K562 treated with DMSO at 1 percent for 24 hours (cell line): ENCODE data around the gene FKBP1A. TPM values are rescaled to one million over a fixed set of nuclear protein-coding genes. Genes with fewer than 3 reads are reported as not detected.

Experiments used
- total RNA-seq: library from RNA; unstranded; fragments of 300-600 nt; gene quantifications from 2 replicates; pipeline ENCODE4 v1.2.3, GENCODE V29; 2022; ENCODE audit warnings: low read depth; ENCODE audit not compliant: insufficient read depth

Gene FKBP1A
- 190 and 198 TPM in 2 replicates for total RNA-seq

DNA sequence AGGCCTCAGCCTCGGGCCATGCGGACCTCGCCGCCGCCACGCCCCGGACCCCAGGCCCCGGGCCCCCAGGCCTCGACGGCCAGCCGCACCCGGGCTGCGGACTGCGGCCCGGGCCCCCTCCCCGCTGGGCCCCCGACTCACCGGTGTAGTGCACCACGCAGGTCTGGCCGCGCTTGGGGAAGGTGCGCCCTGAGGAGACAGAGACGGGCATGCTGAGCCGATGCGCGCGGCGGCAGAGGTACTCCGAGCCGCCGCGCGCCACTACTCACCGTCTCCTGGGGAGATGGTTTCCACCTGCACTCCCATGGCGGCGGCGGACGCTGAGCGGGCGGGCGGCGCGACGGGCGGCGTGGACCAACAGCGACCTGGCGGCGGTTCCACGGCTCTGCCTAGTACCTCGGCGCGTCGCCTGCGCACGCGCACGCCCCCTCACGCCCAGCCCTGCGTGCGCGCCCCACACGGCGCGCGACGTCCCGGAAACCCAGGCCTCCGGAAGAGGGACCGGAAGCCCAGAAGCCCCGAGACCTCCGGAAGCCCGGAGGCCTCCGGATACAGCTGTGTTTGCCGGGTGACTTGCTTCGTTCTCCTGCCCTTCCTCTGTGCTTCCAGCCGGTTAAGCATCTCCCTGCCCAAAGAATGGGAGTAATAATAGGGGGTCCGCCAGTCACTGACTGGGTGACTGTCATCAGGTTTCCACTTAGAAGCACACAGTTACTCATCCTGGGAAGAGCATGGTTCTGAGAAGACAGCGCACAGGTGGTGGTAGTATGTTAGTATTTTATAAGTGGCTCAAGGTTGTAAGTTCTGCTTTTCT, at the start of gene FKBP1A:
Gene FKBP1A, minus strand, starts transcription at position 362 of the 814 bp plus-strand sequence. Its CDS starts 56 bp downstream, at position 306.

DNA sequence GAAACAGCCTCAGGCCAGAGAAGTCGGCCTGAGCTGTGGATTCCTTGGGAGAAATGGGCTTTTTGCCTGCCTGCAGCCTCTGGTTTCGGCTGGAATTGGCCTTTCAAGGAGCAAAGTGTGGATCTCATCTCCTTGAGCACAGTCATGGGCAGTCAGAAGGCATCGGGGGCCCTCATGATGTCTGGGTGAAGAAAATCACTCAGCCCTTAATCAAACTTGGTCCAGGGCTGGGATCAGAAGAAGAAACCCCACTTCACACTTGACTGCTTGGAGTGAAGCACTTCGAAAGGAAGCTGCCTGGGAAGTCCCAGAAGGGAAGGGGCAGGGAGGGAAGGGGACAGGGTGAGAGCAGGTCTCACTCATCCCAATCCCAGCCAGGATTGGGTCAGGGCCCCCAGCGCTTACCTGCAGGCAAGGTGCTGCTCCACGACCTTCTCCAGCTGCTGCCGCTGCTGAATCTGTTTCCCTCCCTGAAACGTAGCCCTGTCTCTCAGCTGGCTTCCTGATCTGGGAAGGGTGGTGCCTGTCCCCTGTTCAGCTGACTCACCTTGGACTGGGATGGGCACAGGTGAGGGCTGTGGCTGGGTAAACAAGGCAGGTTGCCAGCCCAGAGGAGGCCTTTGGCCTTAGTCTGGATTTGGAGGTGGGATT, 64.0 kb downstream of the FKBP1A start, which contains the start of gene SDCBP2:
Gene SDCBP2, minus strand, starts transcription at position 460 of the 651 bp plus-strand sequence. CDS start 8,723 bp downstream, outside the sequence.

Other genes starting within 250 kb of the FKBP1A start
- 12.3 and 18.3 TPM in 2 replicates for gene TMEM74B, start 208.1 kb downstream of the FKBP1A start, total RNA-seq
- gene C20orf202, start 189.6 kb downstream of the FKBP1A start, total RNA-seq, result 0.43 and 0.92 TPM in 2 replicates
- gene RAD21L1, start 167.0 kb downstream of the FKBP1A start, total RNA-seq, result not detected in 2 replicates
- gene SNPH, start 126.8 kb downstream of the FKBP1A start, total RNA-seq, result 5.7 and 6.6 TPM in 2 replicates
- 3.0 TPM in 2 replicates for gene SDCBP2, start 63.9 kb downstream of the FKBP1A start, total RNA-seq
- 68.5 and 69.0 TPM in 2 replicates for gene NSFL1C, start 73.8 kb upstream of the FKBP1A start, total RNA-seq
- gene SIRPB2, start 98.4 kb upstream of the FKBP1A start, total RNA-seq, result not detected in 2 replicates
- gene SIRPD, start 164.7 kb upstream of the FKBP1A start, total RNA-seq, result not detected in 2 replicates
- not detected in 2 replicates for gene SIRPB1, start 227.0 kb upstream of the FKBP1A start, total RNA-seq